Sigmoid colon (tissue), 7 donors: Measurements from ENCODE around the gene SOX10. TPM values are rescaled to one million over a fixed set of nuclear protein-coding genes. Genes with fewer than 3 reads are reported as not detected.

Experiments used
- DNase-seq: peaks from one replicate; pipeline ENCODE4 v3.0.0-alpha.2; 2019
- H3K27ac ChIP-seq, 4 donors: fragments of 200-600 bp; sonication (generic); one replicate each; pipeline ENCODE4 v1.5.1; 2016 to 2019; ENCODE audit warnings: mild to moderate bottlenecking in 1 of 4
- H3K27me3 ChIP-seq, 3 donors: fragments of 200-600 bp; sonication (generic); one replicate each; pipeline ENCODE4 v1.5.1; 2019; ENCODE audit warnings: mild to moderate bottlenecking in 1 of 3
- H3K36me3 ChIP-seq, 4 donors: fragments of 200-600 bp; sonication (generic); one replicate each; pipeline ENCODE4 v1.5.1; 2016 to 2019
- H3K4me1 ChIP-seq, 4 donors: fragments of 200-600 bp; sonication (generic); one replicate each; pipeline ENCODE4 v1.5.1; 2017 to 2019
- H3K4me3 ChIP-seq, 4 donors: fragments of 200-600 bp; sonication (generic); one replicate each; pipeline ENCODE4 v1.5.1; 2017 to 2019; ENCODE audit warnings: mild to moderate bottlenecking in 2 of 4, moderate library complexity in 1 of 4
- H3K9me3 ChIP-seq, 4 donors: fragments of 200-600 bp in 3 of 4; sonication (generic) in 3 of 4; one replicate each; pipeline versions ENCODE4 v1.5.1 to v1.6.1; 2013 to 2019
- EP300 ChIP-seq, 4 donors: sonication (generic); formaldehyde crosslinking; IDR thresholded peaks; one replicate each; pipeline ENCODE4 v1.6.1; 2017; ENCODE audit warnings: antibody characterized with exemption in 4 of 4
- POLR2A ChIP-seq, 2 donors: fragments of 450-650 bp; IDR thresholded peaks; one replicate each; pipeline ENCODE4 v1.6.1; 2016; ENCODE audit warnings: antibody characterized with exemption in 2 of 2, mild to moderate bottlenecking in 2 of 2, moderate library complexity in 2 of 2
- POLR2AphosphoS5 ChIP-seq, 4 donors: sonication (generic); formaldehyde crosslinking; IDR thresholded peaks; one replicate each; pipeline ENCODE4 v1.6.1; 2017; ENCODE audit warnings: antibody characterized with exemption in 4 of 4
- WGBS, 2 donors: extraction: QIAGEN DNeasy Blood & Tissue Kit; methylation state at CpG; one replicate each; pipeline ENCODE4 v1.1.7; 2013; 5-methylcytosine and 5-hydroxymethylcytosine counted together
- intact Hi-C: fragments of 100-400 bp; cut with DNase I; formaldehyde crosslinking; loops from one replicate; pipeline ENCODE4 v1.15.1; 2023
- polyA plus RNA-seq, 3 donors: library from polyadenylated mRNA; stranded (reverse); fragments of 200-250 nt; gene quantifications; one replicate each; pipeline ENCODE4 v1.2.3, GENCODE V29; 2013
- total RNA-seq, 4 donors: library from RNA; depleted of rRNA; stranded (reverse); fragments of >200 nt; gene quantifications; one replicate each; pipeline ENCODE4 v1.1.0, GENCODE V29; 2016
- TF ChIP-seq, protein P1 (sequence below), 4 experiments: fragments of 450-650 bp in 3 of 4; fragments of 200-600 bp in 1 of 4; IDR thresholded peaks; one replicate each; pipeline ENCODE4 v1.5.1; 2016 to 2019; ENCODE audit warnings: antibody characterized with exemption in 4 of 4, mild to moderate bottlenecking in 3 of 4, moderate library complexity in 2 of 4
- donor health status: healthy with polysubstance abuse.
- donor health status: Bipolar disorder and iron deficiency.
- donor health status: healthy.

Gene SOX10
- total and polyA plus RNA-seq, 7 donors: 0.23 to 17.5 (median 3.8) TPM

DNA sequence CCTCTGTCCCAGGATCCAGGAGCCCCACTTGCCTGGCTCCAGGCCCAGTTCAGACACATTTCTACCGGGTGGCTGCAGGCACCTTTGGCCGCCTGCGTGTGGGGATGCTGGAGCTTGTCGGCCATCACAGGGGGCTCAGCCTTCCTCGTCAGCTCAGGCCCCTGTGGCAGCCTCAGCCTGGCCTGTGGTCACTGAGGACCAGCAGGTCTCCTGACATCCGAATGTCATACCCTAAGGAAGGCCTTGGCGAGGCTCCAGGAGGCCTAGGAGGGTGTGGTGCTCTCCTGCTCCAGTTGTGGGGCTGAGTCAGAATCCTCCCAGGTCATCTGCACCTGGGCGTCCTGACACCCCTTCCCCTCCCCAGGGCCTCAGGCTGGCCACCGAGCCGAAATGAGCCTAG lies 14.9 kb upstream of the SOX10 start:
- no peak for DNase-seq
- Histone ChIP-seq H3K36me3 (no peaks in the 10 kb centered on the region), H3K4me1 (peaks cover 0 to 6% (median 2%) of the 10 kb centered on the region in 4 donors), H3K9me3 (no peaks in the 10 kb centered on the region), H3K27me3 (no peaks in the 10 kb centered on the region), H3K27ac (peak overlapping the region; percentile 20 to 66 (median 56)), H3K4me3 (no peak overlapping the region)
- TF ChIP-seq POLR2AphosphoS5 (IDR thresholded peaks at IDR 0.05) (no peak), EP300 (IDR thresholded peaks at IDR 0.05) (no peak), POLR2A (IDR thresholded peaks at IDR 0.05) (no peak)
- TF ChIP-seq, protein P1, sequence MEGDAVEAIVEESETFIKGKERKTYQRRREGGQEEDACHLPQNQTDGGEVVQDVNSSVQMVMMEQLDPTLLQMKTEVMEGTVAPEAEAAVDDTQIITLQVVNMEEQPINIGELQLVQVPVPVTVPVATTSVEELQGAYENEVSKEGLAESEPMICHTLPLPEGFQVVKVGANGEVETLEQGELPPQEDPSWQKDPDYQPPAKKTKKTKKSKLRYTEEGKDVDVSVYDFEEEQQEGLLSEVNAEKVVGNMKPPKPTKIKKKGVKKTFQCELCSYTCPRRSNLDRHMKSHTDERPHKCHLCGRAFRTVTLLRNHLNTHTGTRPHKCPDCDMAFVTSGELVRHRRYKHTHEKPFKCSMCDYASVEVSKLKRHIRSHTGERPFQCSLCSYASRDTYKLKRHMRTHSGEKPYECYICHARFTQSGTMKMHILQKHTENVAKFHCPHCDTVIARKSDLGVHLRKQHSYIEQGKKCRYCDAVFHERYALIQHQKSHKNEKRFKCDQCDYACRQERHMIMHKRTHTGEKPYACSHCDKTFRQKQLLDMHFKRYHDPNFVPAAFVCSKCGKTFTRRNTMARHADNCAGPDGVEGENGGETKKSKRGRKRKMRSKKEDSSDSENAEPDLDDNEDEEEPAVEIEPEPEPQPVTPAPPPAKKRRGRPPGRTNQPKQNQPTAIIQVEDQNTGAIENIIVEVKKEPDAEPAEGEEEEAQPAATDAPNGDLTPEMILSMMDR (IDR thresholded peaks at IDR 0.05): no peak
- WGBS, 2 donors: 49 to 80% methylated on average over 10 of the region's 10 CpGs
- intact Hi-C loops: no loop called here

DNA sequence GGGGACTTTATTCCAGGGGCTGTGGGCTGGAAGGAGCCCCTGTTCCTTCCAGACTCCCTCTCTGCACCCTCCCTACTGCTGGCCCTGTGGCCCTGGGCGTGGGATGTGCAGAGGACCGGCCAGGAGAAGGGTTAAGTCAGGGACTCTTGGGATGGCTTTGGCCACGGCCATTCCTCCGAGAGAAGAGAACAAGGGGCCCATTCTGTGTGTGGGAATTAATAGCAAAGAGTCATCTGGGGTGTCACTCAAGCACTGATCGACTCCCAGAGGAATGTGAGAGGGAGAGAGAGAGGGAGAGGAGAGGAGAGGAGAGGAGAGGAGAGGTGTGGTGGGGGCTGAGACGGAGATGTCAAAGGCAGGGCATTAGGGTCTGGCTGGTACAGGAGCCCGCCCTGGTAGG lies 14.2 kb upstream of the SOX10 start:
- no peak for DNase-seq
- intact Hi-C loops: no loop called here
- no peaks in the 10 kb centered on the region for H3K27me3 ChIP-seq
- no peaks in the 10 kb centered on the region for H3K36me3 ChIP-seq
- H3K27ac ChIP-seq: peak overlapping the region; percentile 43 to 66 (median 56)
- no peaks in the 10 kb centered on the region for H3K9me3 ChIP-seq
- TF ChIP-seq POLR2AphosphoS5 (IDR thresholded peaks at IDR 0.05) (peak in 1 of 4 donors; percentile 22), POLR2A (IDR thresholded peaks at IDR 0.05) (no peak)
- no peak overlapping the region for H3K4me3 ChIP-seq
- WGBS, 2 donors: 73 to 81% methylated on average over 7 of the region's 7 CpGs
- H3K4me1 ChIP-seq: peaks cover 0 to 6% (median 2%) of the 10 kb centered on the region in 4 donors

DNA sequence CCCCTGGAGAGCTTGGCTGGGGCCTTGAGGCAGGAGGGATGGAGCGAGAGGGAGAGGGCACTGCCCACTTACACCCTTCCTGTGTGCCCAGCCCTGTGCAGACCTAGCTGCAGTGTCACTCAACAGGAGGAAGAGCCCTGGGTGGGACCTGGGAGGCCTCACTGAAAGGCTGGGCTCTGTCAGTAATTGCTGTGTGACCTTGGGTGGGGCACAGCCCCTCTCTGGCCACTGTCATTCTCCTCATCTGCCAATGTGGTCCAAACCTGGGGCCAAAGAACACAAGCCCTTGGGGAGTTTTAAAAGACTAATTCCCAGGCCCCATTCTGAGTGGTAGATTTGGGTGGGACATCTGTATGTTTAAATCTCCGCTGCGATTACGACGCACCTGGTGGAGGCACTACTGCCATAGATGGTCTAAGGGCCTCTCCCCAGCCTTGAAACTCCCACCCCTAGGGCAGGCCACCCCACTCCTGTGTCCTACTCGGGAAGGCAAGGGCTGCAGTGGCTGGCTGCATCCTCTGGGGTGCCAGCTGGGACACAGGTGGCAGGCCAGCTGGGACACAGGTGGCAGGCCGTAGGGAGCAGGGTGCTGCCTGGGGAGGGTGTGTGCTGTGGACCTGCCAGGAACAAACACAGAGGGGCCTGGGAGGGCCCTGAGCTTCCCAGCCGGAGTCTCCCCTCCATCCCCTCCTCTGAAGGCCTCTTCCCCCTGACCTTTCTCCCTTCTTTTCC lies 12.3 kb upstream of the SOX10 start:
- no peaks in the 10 kb centered on the region for H3K9me3 ChIP-seq
- no peak for TF ChIP-seq EP300 (IDR thresholded peaks at IDR 0.05)
- TF ChIP-seq, protein P1 (IDR thresholded peaks at IDR 0.05): no peak
- no peak for TF ChIP-seq POLR2AphosphoS5 (IDR thresholded peaks at IDR 0.05)
- no peak for TF ChIP-seq POLR2A (IDR thresholded peaks at IDR 0.05)
- WGBS, 2 donors: 63 to 78% methylated on average over 8 of the region's 8 CpGs
- H3K4me3 ChIP-seq: no peak overlapping the region
- H3K4me1 ChIP-seq: peaks cover 0 to 6% (median 2%) of the 10 kb centered on the region in 4 donors
- intact Hi-C loops: no loop called here
- no peaks in the 10 kb centered on the region for H3K27me3 ChIP-seq
- no peaks in the 10 kb centered on the region for H3K36me3 ChIP-seq
- no peak for DNase-seq
- H3K27ac ChIP-seq: peak overlapping the region; percentile 8 to 62 (median 32)

DNA sequence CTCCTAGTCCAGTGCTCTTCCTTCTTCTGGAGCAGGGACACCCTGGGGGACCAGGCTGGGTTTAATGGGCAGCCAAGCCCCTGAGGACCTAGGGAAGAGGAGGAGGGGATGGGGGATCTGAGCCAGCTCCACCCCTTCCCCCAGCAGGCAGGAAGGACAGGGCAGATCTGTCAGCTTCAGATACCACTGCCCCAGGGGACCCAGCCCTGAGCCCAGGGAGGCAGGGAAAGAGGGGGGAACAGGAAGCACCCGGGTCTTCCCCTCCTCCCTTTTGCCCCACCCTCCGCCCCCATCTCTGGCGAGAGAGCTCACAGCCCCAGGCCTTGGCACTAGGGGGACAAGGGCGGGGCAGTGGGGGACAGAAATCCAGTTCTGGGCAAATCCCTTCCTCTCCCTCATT lies 11.7 kb upstream of the SOX10 start:
- peaks cover 0 to 6% (median 2%) of the 10 kb centered on the region in 4 donors for H3K4me1 ChIP-seq
- H3K4me3 ChIP-seq: no peak overlapping the region
- H3K27me3 ChIP-seq: no peaks in the 10 kb centered on the region
- TF ChIP-seq EP300 (IDR thresholded peaks at IDR 0.05) (no peak), POLR2AphosphoS5 (IDR thresholded peaks at IDR 0.05) (no peak), POLR2A (IDR thresholded peaks at IDR 0.05) (no peak)
- TF ChIP-seq, protein P1 (IDR thresholded peaks at IDR 0.05): no peak
- H3K36me3 ChIP-seq: no peaks in the 10 kb centered on the region
- H3K9me3 ChIP-seq: no peaks in the 10 kb centered on the region
- intact Hi-C loops: no loop called here
- H3K27ac ChIP-seq: peak overlapping the region in 2 of 4 donors; percentile 47 to 62
- no peak for DNase-seq
- WGBS, 2 donors: 54 to 57% methylated on average over 4 of the region's 4 CpGs

DNA sequence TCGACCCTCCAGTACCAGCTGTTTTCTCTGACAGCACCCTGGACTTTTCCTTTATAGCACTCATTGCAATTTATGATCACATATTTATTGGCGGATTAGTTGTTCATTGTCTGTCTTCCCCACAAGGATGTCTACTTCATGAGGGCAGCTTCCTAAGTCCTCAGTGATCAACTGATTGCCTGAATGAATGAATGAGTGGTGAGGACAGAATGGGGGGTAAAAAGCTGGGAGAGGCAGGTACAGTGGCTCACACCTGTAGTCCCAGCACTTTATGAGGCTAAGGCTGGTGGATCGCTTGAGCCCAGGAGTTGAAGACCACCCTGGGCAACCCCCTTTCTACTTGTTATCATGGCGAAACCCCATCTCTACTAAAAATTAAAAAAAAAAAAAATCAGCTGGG lies 11.1 kb upstream of the SOX10 start:
- intact Hi-C loops: no loop called here
- TF ChIP-seq EP300 (IDR thresholded peaks at IDR 0.05) (no peak), POLR2A (IDR thresholded peaks at IDR 0.05) (no peak), POLR2AphosphoS5 (IDR thresholded peaks at IDR 0.05) (no peak)
- TF ChIP-seq, protein P1 (IDR thresholded peaks at IDR 0.05): no peak
- WGBS, 2 donors: 79% methylated on average over 4 of the region's 4 CpGs

More for the DNA sequence above, 11.1 kb upstream of the SOX10 start:
- DNase-seq: no peak
- Histone ChIP-seq H3K27me3 (no peaks in the 10 kb centered on the region), H3K4me1 (peaks cover 0 to 6% (median 2%) of the 10 kb centered on the region in 4 donors), H3K9me3 (no peaks in the 10 kb centered on the region), H3K36me3 (no peaks in the 10 kb centered on the region), H3K4me3 (no peak overlapping the region), H3K27ac (no peak overlapping the region)
